HG03460 (cell line): ENCODE data around the gene ESF1.
"Not testable (repeated sequence)": the region's sequence is repeated elsewhere in the genome, so short reads cannot be mapped to it uniquely, and the experiment has no call there.

Source experiments
- ATAC-seq: cut with Tn5 transposase; IDR thresholded peaks from one replicate; pipeline ENCODE4 v1.9.1; 2021; ENCODE audit not compliant: unreplicated experiment

Gene ESF1

GRCh38 chr20:13791540-13792459 lies 7.1 kb upstream of the ESF1 start:
- ATAC-seq = no peak

GRCh38 chr20:13790708-13791107 lies 6.0 kb upstream of the ESF1 start:
- ATAC-seq = no peak

- ATAC-seq = peak; percentile 30
These were observed 3.6 kb upstream of the ESF1 start for GRCh38 chr20:13788167-13788834.

GRCh38 chr20:13786143-13786828 lies 1.6 kb upstream of the ESF1 start:
- no peak for ATAC-seq

GRCh38 chr20:13784271-13784892 lies 337 bp downstream of the ESF1 start:
- peak; percentile 8 for ATAC-seq

GRCh38 chr20:13783528-13783927 lies 1.2 kb downstream of the ESF1 start:
- ATAC-seq = no peak

GRCh38 chr20:13778827-13779226 lies 5.9 kb downstream of the ESF1 start:
- no peak for ATAC-seq

GRCh38 chr20:13777171-13777601 lies 7.5 kb downstream of the ESF1 start:
- ATAC-seq = no peak

GRCh38 chr20:13775867-13776266 lies 8.9 kb downstream of the ESF1 start:
- ATAC-seq = no peak

GRCh38 chr20:13772529-13772928 lies 12.2 kb downstream of the ESF1 start:
- no peak for ATAC-seq

GRCh38 chr20:13771853-13772453 lies 12.8 kb downstream of the ESF1 start:
- peak; percentile 56 for ATAC-seq

GRCh38 chr20:13770141-13770540 lies 14.6 kb downstream of the ESF1 start:
- ATAC-seq = no peak

- no peak for ATAC-seq
These were observed 18.8 kb downstream of the ESF1 start for GRCh38 chr20:13765868-13766416.

GRCh38 chr20:13765299-13765698 lies 19.4 kb downstream of the ESF1 start:
- no peak for ATAC-seq

- not testable (repeated sequence) for ATAC-seq
These were observed 24.2 kb downstream of the ESF1 start for GRCh38 chr20:13760451-13760946.

GRCh38 chr20:13758884-13759283 lies 25.8 kb downstream of the ESF1 start:
- no peak for ATAC-seq

- ATAC-seq = no peak
These were observed 28.2 kb downstream of the ESF1 start for GRCh38 chr20:13756551-13756950.

GRCh38 chr20:13755809-13756208 lies 28.9 kb downstream of the ESF1 start:
- ATAC-seq = no peak

GRCh38 chr20:13753436-13754036 lies 31.2 kb downstream of the ESF1 start:
- ATAC-seq = no peak

- ATAC-seq = no peak
These were observed 34.9 kb downstream of the ESF1 start for GRCh38 chr20:13749811-13750210.
